H1 (cell line): Measurements from ENCODE around the gene MADD. TPM values are rescaled to one million over a fixed set of nuclear protein-coding genes. Genes with fewer than 3 reads are reported as not detected.
A peak's percentile ranks its signal among the peaks of the same experiment; 100 is the strongest.

Experiments used
- CTCF ChIA-PET: fragments of 300-600 bp; sonication (Branson Sonifier 250); formaldehyde crosslinking; loops from one replicate; lab custom pipeline; 2021; ENCODE audit not compliant: partially characterized antibody; lab: Charles Lee
- POLR2A ChIA-PET: fragments of 300-600 bp; sonication (Branson Sonifier 250); formaldehyde crosslinking; loops from one replicate; lab custom pipeline; 2021; ENCODE audit warnings: inconsistent platforms; ENCODE audit not compliant: partially characterized antibody; lab: Charles Lee
- DNase-seq, 2 experiments: peaks; one replicate each; pipeline versions ENCODE4 v3.0.0 to v3.0.0-alpha.2; 2010 to 2022; ENCODE audit warnings: low spot score in 2 of 2, low read depth in 1 of 2, mixed read lengths in 1 of 2
- FAIRE-seq: peaks from 2 replicates; lab custom pipeline; 2011; peaks lifted over from hg19 to GRCh38; lab: Jason Lieb, UNC
- H2AFZ ChIP-seq: 2 replicates; pipeline ENCODE4 v1.8.1; 2012; ENCODE audit warnings: low read length, inconsistent platforms
- H2AK5ac ChIP-seq: 2 replicates; pipeline ENCODE4 v1.6.1; 2013; ENCODE audit warnings: low read depth, low read length
- H2BK120ac ChIP-seq: replicated peaks from 2 replicates; pipeline ENCODE3; 2013; ENCODE audit warnings: low read depth, low read length, inconsistent platforms
- H2BK12ac ChIP-seq: 2 replicates; pipeline ENCODE4 v1.6.1; 2013; ENCODE audit warnings: low read depth, low read length
- H2BK15ac ChIP-seq: 2 replicates; pipeline ENCODE4 v1.6.1; 2013; ENCODE audit warnings: low read length
- H2BK20ac ChIP-seq: 2 replicates; pipeline ENCODE4 v1.6.1; 2013; ENCODE audit warnings: low read length
- H2BK5ac ChIP-seq: 2 replicates; pipeline ENCODE4 v1.6.1; 2013; ENCODE audit warnings: low read depth, low read length
- H3K14ac ChIP-seq: 2 replicates; pipeline ENCODE4 v1.6.1; 2013; ENCODE audit warnings: inconsistent platforms; ENCODE audit not compliant: insufficient read length
- H3K18ac ChIP-seq: 2 replicates; pipeline ENCODE4 v1.6.1; 2013; ENCODE audit warnings: low read length; ENCODE audit errors: extremely low read depth
- H3K23ac ChIP-seq: 2 replicates; pipeline ENCODE4 v1.6.1; 2013; ENCODE audit warnings: inconsistent platforms; ENCODE audit not compliant: insufficient read length
- H3K23me2 ChIP-seq: 2 replicates; pipeline ENCODE4 v1.6.1; 2013; ENCODE audit warnings: low read depth, low read length
- H3K27ac ChIP-seq: 2 replicates; pipeline ENCODE4 v1.6.1; 2011; ENCODE audit warnings: low read depth, low read length, inconsistent platforms
- H3K27me3 ChIP-seq, 4 experiments: replicated peaks in 1 of 4; 1 replicate in 1 of 4; 2 replicates in 3 of 4; pipeline versions ENCODE4 v1.6.1 to v1.8.1; 2011 to 2013; ENCODE audit warnings: low read length in 3 of 4, mild to moderate bottlenecking in 3 of 4, inconsistent platforms in 2 of 4, mixed read lengths in 2 of 4, moderate library complexity in 1 of 4; ENCODE audit not compliant: control insufficient read depth in 3 of 4, insufficient read depth in 3 of 4; ENCODE audit errors: extremely low read depth in 1 of 4
- H3K36me3 ChIP-seq, 4 experiments: 2 replicates each; pipeline versions ENCODE4 v1.6.1 to v1.8.1; 2011 to 2013; ENCODE audit warnings: mild to moderate bottlenecking in 4 of 4, low read length in 3 of 4, moderate library complexity in 2 of 4, control low read depth in 1 of 4, inconsistent platforms in 1 of 4; ENCODE audit not compliant: insufficient read depth in 4 of 4, control insufficient read depth in 2 of 4
- H3K4ac ChIP-seq: replicated peaks from 2 replicates; pipeline ENCODE3; 2013; ENCODE audit warnings: low read length, low read depth, mixed read lengths, inconsistent platforms; ENCODE audit not compliant: insufficient read length
- H3K4me1 ChIP-seq, 4 experiments: replicated peaks in 1 of 4; 1 replicate in 1 of 4; 2 replicates in 3 of 4; pipeline versions ENCODE4 v1.6.1 to v1.8.1; 2011 to 2013; ENCODE audit warnings: low read length in 3 of 4, inconsistent platforms in 2 of 4, mixed read lengths in 1 of 4; ENCODE audit not compliant: insufficient read depth in 4 of 4, control insufficient read depth in 3 of 4
- H3K4me2 ChIP-seq, 2 experiments: 2 replicates each; pipeline versions ENCODE4 v1.6.1 to v1.8.1; 2011 to 2013; ENCODE audit warnings: low read depth in 2 of 2, low read length in 2 of 2, control low read depth in 1 of 2, inconsistent platforms in 1 of 2, mild to moderate bottlenecking in 1 of 2; ENCODE audit not compliant: insufficient read depth in 1 of 2
- H3K4me3 ChIP-seq, 4 experiments: fragments of 200-600, 300-600 bp in 1 of 4; sonication (generic), shearing (Covaris generic), sonication (Bioruptor Twin) in 1 of 4; 2 replicates each; pipeline versions ENCODE4 v1.5.1 to v1.8.1; 2011 to 2016; ENCODE audit warnings: low read length in 4 of 4, low read depth in 3 of 4, control low read depth in 2 of 4, inconsistent platforms in 2 of 4, mild to moderate bottlenecking in 2 of 4, mixed read lengths in 1 of 4, moderate library complexity in 1 of 4; ENCODE audit not compliant: insufficient read depth in 2 of 4; ENCODE audit errors: extremely low read depth in 1 of 4
- H3K56ac ChIP-seq: replicated peaks from 2 replicates; pipeline ENCODE3; 2013; ENCODE audit warnings: low read depth, mild to moderate bottlenecking, mixed read lengths, low read length, inconsistent platforms; ENCODE audit not compliant: insufficient read length
- H3K79me1 ChIP-seq: 2 replicates; pipeline ENCODE4 v1.6.1; 2013; ENCODE audit warnings: low read depth, low read length, control low read depth
- H3K79me2 ChIP-seq, 2 experiments: 2 replicates each; pipeline versions ENCODE4 v1.6.1 to v1.8.1; 2012 to 2013; ENCODE audit warnings: low read length in 2 of 2, mild to moderate bottlenecking in 2 of 2, inconsistent platforms in 1 of 2; ENCODE audit not compliant: insufficient read depth in 2 of 2, control insufficient read depth in 1 of 2
- H3K9ac ChIP-seq, 4 experiments: replicated peaks in 1 of 4; 1 replicate in 1 of 4; 2 replicates in 3 of 4; pipeline versions ENCODE4 v1.6.1 to v1.8.1; 2011 to 2013; ENCODE audit warnings: low read depth in 3 of 4, low read length in 3 of 4, control low read depth in 2 of 4, mild to moderate bottlenecking in 2 of 4, moderate library complexity in 2 of 4, inconsistent platforms in 1 of 4; ENCODE audit errors: extremely low read depth in 1 of 4
- H3K9me3 ChIP-seq, 2 experiments: 2 replicates each; pipeline versions ENCODE4 v1.6.1 to v1.8.1; 2012 to 2013; ENCODE audit warnings: mild to moderate bottlenecking in 2 of 2, moderate library complexity in 2 of 2, control low read depth in 1 of 2, inconsistent platforms in 1 of 2, low read depth in 1 of 2, low read length in 1 of 2, mixed read lengths in 1 of 2; ENCODE audit not compliant: insufficient read depth in 2 of 2
- H4K20me1 ChIP-seq, 2 experiments: replicated peaks in 1 of 2; 2 replicates each; pipeline versions ENCODE3 to v1.8.1; 2011 to 2013; ENCODE audit warnings: inconsistent platforms in 2 of 2, low read length in 2 of 2, mild to moderate bottlenecking in 1 of 2; ENCODE audit not compliant: insufficient read depth in 2 of 2, control insufficient read depth in 1 of 2
- H4K5ac ChIP-seq: 2 replicates; pipeline ENCODE4 v1.6.1; 2013; ENCODE audit warnings: low read length, low read depth, mixed read lengths, inconsistent platforms; ENCODE audit not compliant: insufficient read length
- H4K8ac ChIP-seq: 2 replicates; pipeline ENCODE4 v1.8.0; 2013; ENCODE audit warnings: mild to moderate bottlenecking, moderate library complexity, low read length, inconsistent platforms; ENCODE audit not compliant: insufficient read depth; ENCODE audit errors: extremely low read depth
- H4K91ac ChIP-seq: replicated peaks from 2 replicates; pipeline ENCODE3; 2013; ENCODE audit warnings: low read length, mixed read lengths, inconsistent platforms; ENCODE audit not compliant: insufficient read length
- KDM1A ChIP-seq: fragments of 200-600, 300-600 bp; sonication (generic); IDR thresholded peaks from 2 replicates; pipeline ENCODE4 v1.7.1; 2016; ENCODE audit warnings: mild to moderate bottlenecking, low read length, borderline replicate concordance
- RNF2 ChIP-seq: fragments of 200-900, 300-1000 bp; sonication (generic); IDR thresholded peaks from 2 replicates; pipeline ENCODE4 v1.7.1; 2016; ENCODE audit warnings: borderline replicate concordance, low read depth, mild to moderate bottlenecking, antibody characterized with exemption, low read length; ENCODE audit not compliant: poor library complexity, severe bottlenecking; ENCODE audit errors: missing control alignments
- SIRT6 ChIP-seq: IDR thresholded peaks from one replicate; pipeline ENCODE4 v1.7.1; 2012; ENCODE audit warnings: low read length, inconsistent platforms
- WGBS, 2 experiments: shearing (Covaris generic) in 1 of 2; methylation state at CpG; one replicate each; pipeline versions ENCODE4 v1.1.6 to v1.1.7; 2013 to 2015; ENCODE audit warnings: low lambda C conversion rate in 2 of 2, mixed read lengths in 2 of 2, inconsistent platforms in 1 of 2, low coverage in 1 of 2, missing lambda C conversion rate in 1 of 2; ENCODE audit not compliant: insufficient replicate concordance in 2 of 2, insufficient coverage in 1 of 2, insufficient read length in 1 of 2; ENCODE audit errors: extremely low coverage in 1 of 2, missing lambda C conversion rate in 1 of 2; 5-methylcytosine and 5-hydroxymethylcytosine counted together
- polyA plus RNA-seq, 7 experiments: library from polyadenylated mRNA; depleted of rRNA in 3 of 7; stranded (reverse) in 5 of 7; unstranded in 2 of 7; fragments of >200 nt in 5 of 7; fragments of 200-250 nt in 2 of 7; gene quantifications; 1 replicate in 5 of 7; 2 replicates in 1 of 7; 4 replicates in 1 of 7; pipeline versions ENCODE4 v1.2.1 to v1.2.3, GENCODE V29; 2011 to 2013; ENCODE audit warnings: missing spikeins in 2 of 7, mixed read lengths in 2 of 7
- total RNA-seq: library from RNA; stranded (reverse); fragmentation: NEBNext Ultra II Directional; extraction: Animal tissue kit (Norgen Biotek cat#: 25700); gene quantifications from 2 replicates; pipeline ENCODE4 v1.2.1, GENCODE V29; 2021
- TF ChIP-seq, protein P1 (sequence below), 3 experiments: IDR thresholded peaks; 1 replicate in 2 of 3; 2 replicates in 1 of 3; pipeline versions ENCODE4 v1.5.1 to v1.6.1; 2011; ENCODE audit warnings: low read length in 3 of 3, mild to moderate bottlenecking in 3 of 3, inconsistent platforms in 2 of 3, low read depth in 1 of 3, moderate library complexity in 1 of 3; ENCODE audit not compliant: insufficient read depth in 1 of 3; ENCODE audit errors: control extremely low read depth in 1 of 3
- TF ChIP-seq, protein P2 (sequence below): IDR thresholded peaks from 2 replicates; pipeline ENCODE4 v1.6.1; 2012; ENCODE audit warnings: low read length, inconsistent platforms

The MADD gene
- total and polyA plus RNA-seq, 2 of the 8 experiments (the other 6 are each of a cell fraction or from before 2014, with no cell fraction given): 32.5 to 45.4 TPM

DNA sequence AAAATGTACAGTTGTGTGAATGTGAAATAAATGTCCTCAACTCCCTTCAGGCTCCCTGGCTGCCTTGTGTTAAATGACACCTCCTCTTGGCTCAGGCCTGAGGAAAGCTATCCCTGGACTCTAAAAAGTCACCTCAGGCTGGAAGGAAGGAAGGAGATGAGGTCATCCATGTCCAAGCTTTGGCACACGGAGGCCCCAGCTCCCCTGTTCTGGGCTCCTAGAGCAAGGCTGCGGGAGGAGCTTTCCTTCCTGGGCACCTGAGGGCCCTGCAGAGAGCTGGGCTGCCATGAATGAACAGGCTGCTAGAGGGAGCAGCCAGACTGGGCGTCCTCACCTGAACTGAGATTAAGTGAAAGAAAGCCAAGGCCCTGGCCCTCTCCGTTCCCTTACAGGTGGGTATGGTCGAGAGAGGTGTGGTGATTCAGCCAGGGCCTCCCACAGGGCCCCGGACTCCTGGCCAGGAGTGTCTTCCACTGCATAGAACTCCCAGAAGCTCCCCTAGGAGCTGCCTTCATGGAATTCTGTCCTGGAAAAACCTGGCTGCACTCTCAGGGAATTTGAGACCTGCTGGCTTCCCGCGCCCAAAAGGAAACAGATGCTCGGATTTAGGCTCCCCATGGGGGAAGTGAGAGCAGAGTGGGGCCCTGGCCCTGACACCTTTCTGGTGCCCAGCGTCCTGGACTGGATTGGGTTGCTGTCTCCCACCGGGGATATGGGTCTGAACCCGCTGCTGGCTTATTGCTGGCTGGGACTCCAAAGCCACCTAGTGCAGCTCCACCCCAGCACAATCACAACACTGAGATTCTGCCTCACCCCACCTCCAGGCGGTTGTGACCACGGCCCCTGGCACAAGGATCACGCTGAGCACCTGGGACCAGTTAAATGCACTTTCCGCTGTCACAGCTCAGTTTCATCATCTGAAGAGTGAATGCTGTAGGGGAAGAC, 60.3 kb downstream of the MADD start:
- no peaks in the 10 kb centered on the region for H3K79me2 ChIP-seq
- no peaks in the 10 kb centered on the region; the same call in 1 of the 2 replicates for H3K79me1 ChIP-seq
- no peak overlapping the region for H3K14ac ChIP-seq
- no peak overlapping the region for H3K4me3 ChIP-seq
- no peaks in the 10 kb centered on the region for H3K23me2 ChIP-seq
- H2BK12ac ChIP-seq: no peak overlapping the region
- no peak overlapping the region for H3K4me2 ChIP-seq
- no peak overlapping the region for H4K8ac ChIP-seq
- H4K91ac ChIP-seq: no peak overlapping the region
- H2BK20ac ChIP-seq: no peak overlapping the region
- no peak overlapping the region for H2BK120ac ChIP-seq
- H4K20me1 ChIP-seq: peaks cover 0 to 2% of the 10 kb centered on the region in 2 experiments
- no peak overlapping the region for H2BK15ac ChIP-seq
- no peaks in the 10 kb centered on the region for H3K27me3 ChIP-seq
- CTCF ChIA-PET: interaction anchor here (0.7 to 1.6 kb wide), 6 partner anchors 18 to 151 kb away, joined by 3 to 13 read pairs (median 4); no protein-coding TSS in a partner anchor
- WGBS, 2 experiments: 88% methylated on average over 16 of the region's 16 CpGs; no CpG with 5 or more reads in 1 of the 2 experiments
- no peak overlapping the region for H3K56ac ChIP-seq
- no peak overlapping the region for H4K5ac ChIP-seq
- no peaks in the 10 kb centered on the region for H3K9me3 ChIP-seq
- no peak overlapping the region for H2BK5ac ChIP-seq
- no peak overlapping the region for H3K18ac ChIP-seq
- no peak overlapping the region for H3K27ac ChIP-seq
- POLR2A ChIA-PET: interaction anchor here (1.0 to 1.1 kb wide), 2 partner anchors 20 to 25 kb away, joined by 3 read pairs; no protein-coding TSS in a partner anchor
- H2AFZ ChIP-seq: no peak overlapping the region
- H3K36me3 ChIP-seq: peaks cover 0 to 16% (median 5%) of the 10 kb centered on the region in 4 experiments; a peak in 5 of 8 replicates
- no peak overlapping the region for H2AK5ac ChIP-seq
- FAIRE-seq (no peak), DNase-seq (no peak)
- no peak overlapping the region for H3K4ac ChIP-seq
- no peak overlapping the region for H3K23ac ChIP-seq
- no peak overlapping the region for H3K9ac ChIP-seq
- no peaks in the 10 kb centered on the region for H3K4me1 ChIP-seq
- no peak for TF ChIP-seq KDM1A
- TF ChIP-seq, protein P1, sequence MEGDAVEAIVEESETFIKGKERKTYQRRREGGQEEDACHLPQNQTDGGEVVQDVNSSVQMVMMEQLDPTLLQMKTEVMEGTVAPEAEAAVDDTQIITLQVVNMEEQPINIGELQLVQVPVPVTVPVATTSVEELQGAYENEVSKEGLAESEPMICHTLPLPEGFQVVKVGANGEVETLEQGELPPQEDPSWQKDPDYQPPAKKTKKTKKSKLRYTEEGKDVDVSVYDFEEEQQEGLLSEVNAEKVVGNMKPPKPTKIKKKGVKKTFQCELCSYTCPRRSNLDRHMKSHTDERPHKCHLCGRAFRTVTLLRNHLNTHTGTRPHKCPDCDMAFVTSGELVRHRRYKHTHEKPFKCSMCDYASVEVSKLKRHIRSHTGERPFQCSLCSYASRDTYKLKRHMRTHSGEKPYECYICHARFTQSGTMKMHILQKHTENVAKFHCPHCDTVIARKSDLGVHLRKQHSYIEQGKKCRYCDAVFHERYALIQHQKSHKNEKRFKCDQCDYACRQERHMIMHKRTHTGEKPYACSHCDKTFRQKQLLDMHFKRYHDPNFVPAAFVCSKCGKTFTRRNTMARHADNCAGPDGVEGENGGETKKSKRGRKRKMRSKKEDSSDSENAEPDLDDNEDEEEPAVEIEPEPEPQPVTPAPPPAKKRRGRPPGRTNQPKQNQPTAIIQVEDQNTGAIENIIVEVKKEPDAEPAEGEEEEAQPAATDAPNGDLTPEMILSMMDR (IDR thresholded peaks at IDR 0.05; ENCODE audit: control extremely low read depth in 1 of 3, insufficient read depth in 1 of 3, low read depth in 1 of 3, low read length in 3 of 3): peak; percentile 8 to 35 (median 28); a peak in 3 of 4 replicates
- no peak for TF ChIP-seq RNF2
- TF ChIP-seq, protein P2, sequence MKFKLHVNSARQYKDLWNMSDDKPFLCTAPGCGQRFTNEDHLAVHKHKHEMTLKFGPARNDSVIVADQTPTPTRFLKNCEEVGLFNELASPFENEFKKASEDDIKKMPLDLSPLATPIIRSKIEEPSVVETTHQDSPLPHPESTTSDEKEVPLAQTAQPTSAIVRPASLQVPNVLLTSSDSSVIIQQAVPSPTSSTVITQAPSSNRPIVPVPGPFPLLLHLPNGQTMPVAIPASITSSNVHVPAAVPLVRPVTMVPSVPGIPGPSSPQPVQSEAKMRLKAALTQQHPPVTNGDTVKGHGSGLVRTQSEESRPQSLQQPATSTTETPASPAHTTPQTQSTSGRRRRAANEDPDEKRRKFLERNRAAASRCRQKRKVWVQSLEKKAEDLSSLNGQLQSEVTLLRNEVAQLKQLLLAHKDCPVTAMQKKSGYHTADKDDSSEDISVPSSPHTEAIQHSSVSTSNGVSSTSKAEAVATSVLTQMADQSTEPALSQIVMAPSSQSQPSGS: no peak
- no peak for TF ChIP-seq SIRT6
